ENCODE measurements around the gene NCKAP5. TPM values are rescaled to one million over a fixed set of nuclear protein-coding genes. Genes with fewer than 3 reads are reported as not detected.

NCKAP5 gene
- total and polyA plus RNA-seq, 9 of the 15 experiments (the other 6 are each of a cell fraction or from before 2014, with no cell fraction given): not detected

DNA sequence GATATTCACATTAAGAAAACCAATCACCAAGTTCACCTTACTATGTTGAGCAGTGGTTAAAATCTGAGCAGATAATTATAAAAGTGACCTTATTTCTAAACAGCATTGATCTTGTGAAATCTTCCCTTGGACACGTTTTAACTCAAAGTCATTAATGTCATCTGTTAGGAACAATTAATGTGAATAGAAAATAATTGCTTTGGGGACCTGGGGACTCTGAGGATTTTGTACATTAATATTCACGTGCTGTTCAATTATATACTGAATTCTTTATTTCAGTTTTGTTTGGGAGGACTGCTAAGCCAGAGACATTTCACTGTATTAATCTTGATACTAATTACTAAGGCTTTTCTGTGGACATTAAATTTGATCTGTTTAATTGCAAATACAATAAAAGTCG, 771.2 kb downstream of the NCKAP5 start:
- Histone ChIP-seq H3K27ac (ENCODE audit: extremely low read depth, low read depth, low read length) (no peak overlapping the region), H3K9me1 (ENCODE audit: control insufficient read depth, insufficient read depth, low read length) (no peaks in the 10 kb centered on the region), H3K79me2 (ENCODE audit: control insufficient read depth, insufficient read depth, low read length) (no peaks in the 10 kb centered on the region), H3K9ac (ENCODE audit: insufficient read depth in 1 of 2, low read depth in 2 of 2, low read length in 2 of 2) (no peak overlapping the region), H2AFZ (ENCODE audit: low read depth, low read length) (no peak overlapping the region), H3K27me3 (ENCODE audit: control insufficient read depth in 2 of 2, insufficient read depth in 2 of 2, low read length in 2 of 2) (no peaks in the 10 kb centered on the region), H3K36me3 (ENCODE audit: control insufficient read depth, insufficient read depth, low read length) (no peaks in the 10 kb centered on the region), H3K4me2 (ENCODE audit: insufficient read depth, low read length) (no peak overlapping the region), H3K9me3 (replicated peaks; ENCODE audit: control insufficient read depth, insufficient read depth, low read depth, low read length) (no peaks in the 10 kb centered on the region), H3K4me1 (replicated peaks in 1 of 2; ENCODE audit: control insufficient read depth in 2 of 2, insufficient read depth in 2 of 2, low read length in 2 of 2) (no peaks in the 10 kb centered on the region), H3K4me3 (no peak overlapping the region), H4K20me1 (replicated peaks; ENCODE audit: control insufficient read depth, insufficient read depth, low read length) (no peaks in the 10 kb centered on the region)
- no peak for ATAC-seq
- CTCF ChIA-PET (ENCODE audit: low intra/inter-chr PET ratio): no interaction called here
- POLR2A ChIA-PET: no interaction called here
- no peak for FAIRE-seq
- in situ Hi-C loops (cut with MboI) (no loop called here), intact Hi-C loops (cut with micrococcal nuclease) (no loop called here)
- WGBS (ENCODE audit: insufficient coverage, low coverage, missing lambda C conversion rate): 0% methylated on average over 3 of the region's 3 CpGs
- no TSS peak for BruUV-seq (replicated peaks)
- no peak for DNase-seq (ENCODE audit: extremely low read depth in 1 of 4, low spot score in 3 of 4)
- no peak for TF ChIP-seq CHD4 (IDR thresholded peaks at IDR 0.05; ENCODE audit: insufficient read depth, insufficient replicate concordance, low read depth, low read length, poor library complexity, severe bottlenecking)
- TF ChIP-seq XRCC3 (IDR thresholded peaks at IDR 0.05): no peak
- no peak for TF ChIP-seq ELF2 (CRISPR knock-in tag; IDR thresholded peaks at IDR 0.05)
- no peak for TF ChIP-seq FOXP1 (CRISPR knock-in tag; IDR thresholded peaks at IDR 0.05)
- TF ChIP-seq U2AF1 (optimal IDR thresholded peaks at IDR 0.05; ENCODE audit: low read depth, low read length): no peak

DNA sequence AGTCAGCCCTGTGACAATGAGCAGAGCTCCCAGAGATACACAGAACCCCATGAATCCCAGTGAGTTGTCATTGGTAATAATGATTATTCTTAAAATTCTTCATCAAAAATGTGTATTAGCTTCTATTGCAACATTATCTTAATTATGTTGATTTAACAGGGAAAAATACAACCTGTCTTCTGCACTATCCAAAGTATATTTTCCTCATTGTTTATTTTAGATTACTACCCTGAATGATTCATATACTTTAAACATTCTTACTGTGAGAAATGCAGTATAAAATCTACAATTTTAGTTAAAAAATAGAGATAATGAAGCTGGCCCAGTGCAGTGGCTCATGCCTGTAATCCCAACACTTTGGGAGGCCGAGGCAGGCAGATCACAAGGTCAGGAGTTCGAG, 773.0 kb downstream of the NCKAP5 start:
- no TSS peak for BruUV-seq (replicated peaks)
- DNase-seq (ENCODE audit: extremely low read depth in 1 of 4, low spot score in 3 of 4): no peak
- Histone ChIP-seq H3K9ac (ENCODE audit: insufficient read depth in 1 of 2, low read depth in 2 of 2, low read length in 2 of 2) (no peak overlapping the region), H3K4me2 (ENCODE audit: insufficient read depth, low read length) (no peak overlapping the region), H3K9me3 (replicated peaks; ENCODE audit: control insufficient read depth, insufficient read depth, low read depth, low read length) (no peaks in the 10 kb centered on the region), H3K4me1 (replicated peaks in 1 of 2; ENCODE audit: control insufficient read depth in 2 of 2, insufficient read depth in 2 of 2, low read length in 2 of 2) (no peaks in the 10 kb centered on the region), H3K79me2 (ENCODE audit: control insufficient read depth, insufficient read depth, low read length) (no peaks in the 10 kb centered on the region), H3K4me3 (no peak overlapping the region), H3K9me1 (ENCODE audit: control insufficient read depth, insufficient read depth, low read length) (no peaks in the 10 kb centered on the region), H3K36me3 (ENCODE audit: control insufficient read depth, insufficient read depth, low read length) (no peaks in the 10 kb centered on the region), H3K27me3 (ENCODE audit: control insufficient read depth in 2 of 2, insufficient read depth in 2 of 2, low read length in 2 of 2) (no peaks in the 10 kb centered on the region), H3K27ac (ENCODE audit: extremely low read depth, low read depth, low read length) (no peak overlapping the region), H2AFZ (ENCODE audit: low read depth, low read length) (no peak overlapping the region), H4K20me1 (replicated peaks; ENCODE audit: control insufficient read depth, insufficient read depth, low read length) (no peaks in the 10 kb centered on the region)
- intact Hi-C loops (cut with micrococcal nuclease) (no loop called here), in situ Hi-C loops (cut with MboI) (no loop called here)
- FAIRE-seq: no peak
- TF ChIP-seq RBM17 (IDR thresholded peaks at IDR 0.05; ENCODE audit: borderline replicate concordance, low read depth, low read length) (no peak), ESRRB (CRISPR knock-in tag; IDR thresholded peaks at IDR 0.05; ENCODE audit: borderline replicate concordance) (no peak), ZBTB17 (CRISPR knock-in tag; IDR thresholded peaks at IDR 0.05) (no peak)
- no peak for ATAC-seq
- ChIA-PET POLR2A (no interaction called here), CTCF (ENCODE audit: low intra/inter-chr PET ratio) (no interaction called here)
- WGBS (ENCODE audit: insufficient coverage, low coverage, missing lambda C conversion rate): 0% methylated on average over 2 of the region's 2 CpGs

All from K562 (cell line).